CD4-positive, alpha-beta T cell treated with Interferon gamma for 1 hour (primary cell): Measurements from ENCODE around the gene TTPAL.
"Not testable (repeated sequence)": the region's sequence is repeated elsewhere in the genome, so short reads cannot be mapped to it uniquely, and the experiment has no call there.

Source experiments
- DNase-seq: peaks from one replicate; pipeline ENCODE4 v3.0.0-alpha.2; 2020

The TTPAL gene

GRCh38 chr20:44470327-44470726 is 5.3 kb upstream of the TTPAL start:
- DNase-seq = no peak

GRCh38 chr20:44471481-44471882 is 4.2 kb upstream of the TTPAL start:
- DNase-seq = no peak

GRCh38 chr20:44472283-44472682 is 3.4 kb upstream of the TTPAL start:
- DNase-seq = not testable (repeated sequence)

- no peak for DNase-seq
Observed at GRCh38 chr20:44475372-44475693, 341 bp upstream of the TTPAL start.

GRCh38 chr20:44477151-44477550 is 1.5 kb downstream of the TTPAL start:
- no peak for DNase-seq

GRCh38 chr20:44478206-44478605 is 2.5 kb downstream of the TTPAL start:
- DNase-seq = no peak

- no peak for DNase-seq
Observed at GRCh38 chr20:44479643-44480042, 4.0 kb downstream of the TTPAL start.

GRCh38 chr20:44480097-44480496 is 4.4 kb downstream of the TTPAL start:
- no peak for DNase-seq

- no peak for DNase-seq
Observed at GRCh38 chr20:44481719-44482416, 6.2 kb downstream of the TTPAL start.

- DNase-seq = no peak
Observed at GRCh38 chr20:44483112-44483511, 7.4 kb downstream of the TTPAL start.

- no peak for DNase-seq
Observed at GRCh38 chr20:44485078-44485829, 9.6 kb downstream of the TTPAL start.

GRCh38 chr20:44485830-44486198 is 10.1 kb downstream of the TTPAL start:
- no peak for DNase-seq

GRCh38 chr20:44488551-44488950 is 12.9 kb downstream of the TTPAL start:
- DNase-seq = no peak

- no peak for DNase-seq
Observed at GRCh38 chr20:44489223-44489622, 13.5 kb downstream of the TTPAL start.

GRCh38 chr20:44489931-44490330 is 14.3 kb downstream of the TTPAL start:
- no peak for DNase-seq

GRCh38 chr20:44491635-44492395 is 16.1 kb downstream of the TTPAL start:
- DNase-seq = no peak

GRCh38 chr20:44494266-44494665 is 18.6 kb downstream of the TTPAL start:
- no peak for DNase-seq

GRCh38 chr20:44494681-44495080 is 19.0 kb downstream of the TTPAL start:
- DNase-seq = no peak

- DNase-seq = no peak
Observed at GRCh38 chr20:44495257-44495656, 19.6 kb downstream of the TTPAL start.

- DNase-seq = no peak
Observed at GRCh38 chr20:44495802-44496481, 20.3 kb downstream of the TTPAL start.

GRCh38 chr20:44496976-44497375 is 21.3 kb downstream of the TTPAL start:
- no peak for DNase-seq

- no peak for DNase-seq
Observed at GRCh38 chr20:44497761-44498160, 22.1 kb downstream of the TTPAL start.

GRCh38 chr20:44500221-44500620 is 24.5 kb downstream of the TTPAL start:
- no peak for DNase-seq
